Globus pallidus (tissue), 1 donor: ENCODE data around the gene SMYD3.

Experiments
- DNase-seq: peaks from one replicate; pipeline ENCODE4 v3.0.0-alpha.2; 2015; ENCODE audit warnings: low spot score

SMYD3 gene

DNA sequence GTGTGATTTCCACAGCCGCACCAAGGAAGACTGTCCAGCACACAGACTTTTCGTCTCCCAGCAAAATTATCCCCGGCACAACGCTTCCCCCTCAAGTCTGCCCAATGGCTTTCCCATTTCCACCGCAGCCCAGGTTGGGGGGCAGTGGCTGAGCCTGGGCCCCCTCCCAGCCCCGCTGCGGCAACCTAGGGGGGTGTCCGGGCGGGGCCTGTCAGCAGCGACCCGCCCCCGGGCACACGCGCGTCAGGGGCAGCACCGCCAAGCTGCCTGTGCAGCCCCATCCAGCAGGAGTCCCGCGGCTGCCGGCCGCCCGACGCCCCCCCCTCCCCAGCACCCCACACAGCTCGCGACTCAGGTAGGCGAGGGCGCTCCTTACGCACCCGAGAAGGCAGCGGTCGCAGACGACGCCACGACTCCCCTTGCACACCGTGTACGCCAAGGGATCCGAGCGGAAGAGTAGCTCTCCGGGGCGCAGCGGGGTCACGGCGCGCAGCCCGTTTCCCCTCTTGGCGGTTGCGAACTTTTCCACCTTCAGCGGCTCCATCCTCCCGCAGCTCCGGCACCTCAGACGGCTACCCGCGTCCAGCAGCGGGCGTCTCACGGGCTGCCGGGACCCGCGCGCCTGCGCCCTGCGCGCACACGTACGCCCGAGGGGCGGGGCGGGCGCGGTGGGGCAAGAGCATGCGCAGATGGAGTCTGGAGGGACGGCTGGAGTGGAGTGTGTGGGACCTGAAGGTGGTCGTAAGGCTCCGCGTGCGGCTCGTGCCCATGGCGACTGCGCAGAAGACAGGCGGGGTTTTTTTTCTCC lies at the start of gene SMYD3:
TSS of gene SMYD3 (minus strand) at position 606 of the 808 bp plus-strand sequence.
- peak; percentile 75 for DNase-seq

DNA sequence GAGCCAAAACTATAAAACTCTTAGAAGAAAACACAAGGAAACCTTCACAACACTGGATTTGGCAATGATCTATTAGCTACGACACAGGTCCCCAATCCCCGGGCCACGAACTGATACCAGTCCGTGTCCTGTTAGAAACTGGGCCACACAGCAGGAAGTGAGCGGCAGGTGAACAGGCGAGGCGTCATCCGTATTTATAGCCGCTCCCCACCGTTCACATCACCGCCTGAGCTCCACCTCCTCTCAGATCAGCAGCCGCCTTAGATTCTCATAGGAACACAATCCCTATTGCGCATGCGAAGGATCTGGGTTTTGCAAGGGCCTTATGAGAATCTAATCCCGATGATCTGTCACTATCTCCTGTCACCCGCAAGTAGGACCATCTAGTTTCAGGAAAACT lies 47.1 kb upstream of the SMYD3 start:
- no peak for DNase-seq

DNA sequence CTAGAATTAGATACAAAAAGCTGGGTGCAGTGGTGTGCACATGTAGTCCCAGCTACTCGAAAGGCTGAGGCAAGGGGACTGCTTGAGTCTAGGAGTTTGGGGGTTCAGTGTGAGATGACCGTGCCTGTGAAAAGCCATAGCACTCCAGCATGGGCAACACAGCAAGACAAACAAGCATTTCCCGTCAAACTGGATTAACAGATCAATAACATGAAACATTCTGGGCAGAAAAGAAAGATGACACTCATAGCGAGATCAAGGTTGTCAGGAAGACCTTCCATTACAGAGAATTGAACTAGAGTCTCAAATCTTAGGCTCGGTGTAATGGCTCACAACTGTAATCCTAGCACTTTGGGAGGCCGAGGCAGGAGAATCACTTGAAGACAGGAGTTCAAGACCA lies 45.0 kb upstream of the SMYD3 start:
- DNase-seq: no peak

DNA sequence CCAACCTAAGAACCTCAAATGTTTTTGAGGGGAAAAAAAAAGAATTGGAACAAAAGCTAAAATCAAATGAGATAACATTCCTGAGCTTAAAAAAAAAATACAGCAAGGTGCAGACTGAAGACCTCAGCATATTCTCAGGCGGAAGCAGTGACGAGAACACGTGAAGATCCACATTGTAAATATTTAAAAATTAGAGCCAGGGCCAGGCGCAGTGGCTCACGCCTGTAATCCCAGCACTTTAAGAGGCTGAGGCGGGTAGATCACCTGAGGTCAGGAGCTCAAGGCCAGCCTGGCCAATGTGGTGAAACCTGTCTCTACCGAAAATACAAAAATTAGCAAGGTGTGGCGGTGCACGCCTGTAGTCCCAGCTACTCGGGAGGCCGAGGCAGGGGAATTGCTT lies 43.3 kb upstream of the SMYD3 start:
- DNase-seq: no peak

DNA sequence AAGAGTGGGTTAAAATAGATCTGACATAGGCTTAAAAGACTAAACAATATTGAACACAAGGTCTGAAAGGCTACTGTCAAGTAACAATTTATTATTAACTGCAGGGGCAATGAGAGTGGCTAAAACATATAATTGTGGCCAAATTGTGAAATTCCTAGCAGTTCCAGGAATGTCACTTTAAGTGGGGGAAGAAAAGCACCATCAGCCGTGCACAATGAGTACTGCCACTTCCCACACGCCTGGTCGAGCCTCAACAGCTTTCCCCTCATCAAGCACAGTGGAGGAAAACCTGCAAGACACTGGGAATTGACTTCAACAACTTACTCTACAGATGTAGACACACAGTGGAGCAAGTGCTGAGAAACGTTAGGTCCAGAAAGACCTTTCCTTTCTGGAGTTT lies 42.6 kb upstream of the SMYD3 start:
- DNase-seq: no peak

DNA sequence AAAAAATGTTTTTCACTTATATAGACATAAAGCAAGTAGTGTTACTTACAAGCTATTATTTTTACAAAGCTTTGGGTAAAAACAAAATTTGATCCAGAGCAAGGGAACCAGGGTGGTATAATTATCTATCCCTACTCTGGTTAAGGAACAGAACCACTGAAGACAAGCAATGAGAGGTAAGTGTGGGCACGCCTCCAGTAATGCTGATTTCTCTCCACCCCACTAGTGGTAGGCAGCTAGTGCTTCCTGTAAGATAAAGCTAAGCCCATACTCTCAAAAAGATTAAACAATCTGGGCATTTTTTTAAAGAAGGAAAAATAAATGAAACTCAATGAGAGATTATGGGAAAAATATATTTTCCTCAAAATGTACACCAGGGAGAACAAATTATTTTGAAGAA lies 36.9 kb upstream of the SMYD3 start:
- DNase-seq: no peak

DNA sequence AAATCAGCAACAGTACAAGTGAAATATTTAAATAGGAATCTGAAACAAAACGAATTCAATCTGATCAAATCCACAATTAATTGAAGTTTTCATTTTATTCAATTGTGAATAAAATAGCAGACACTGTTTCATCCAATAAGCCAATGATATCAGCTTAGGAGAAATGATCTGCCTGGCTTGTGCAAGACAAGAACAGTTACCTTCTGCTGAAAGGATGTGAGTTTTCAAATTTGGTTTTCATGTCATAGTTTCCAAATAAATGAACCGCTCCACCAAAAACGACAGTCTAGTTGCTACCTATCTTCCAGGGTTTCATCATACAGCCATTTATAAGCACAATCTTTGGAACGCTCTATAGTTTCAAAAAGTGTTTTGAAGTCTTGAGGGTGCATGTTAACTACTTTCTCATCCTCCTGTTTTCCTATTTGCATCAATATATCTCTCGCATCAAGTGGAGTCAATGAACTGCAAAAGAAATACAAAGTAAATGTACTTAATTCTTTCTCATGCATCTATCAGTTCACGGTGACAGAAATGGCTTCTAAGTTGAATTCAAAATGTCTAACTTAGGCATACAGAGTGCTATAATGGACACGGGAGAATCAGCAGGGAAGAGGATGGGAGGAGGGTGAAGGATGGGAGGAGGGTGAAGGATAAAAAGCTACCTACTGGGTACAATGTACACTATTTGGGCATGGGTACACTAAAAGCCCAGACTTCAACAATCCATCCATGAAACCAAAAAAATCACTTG lies 33.8 kb upstream of the SMYD3 start:
- DNase-seq: no peak

DNA sequence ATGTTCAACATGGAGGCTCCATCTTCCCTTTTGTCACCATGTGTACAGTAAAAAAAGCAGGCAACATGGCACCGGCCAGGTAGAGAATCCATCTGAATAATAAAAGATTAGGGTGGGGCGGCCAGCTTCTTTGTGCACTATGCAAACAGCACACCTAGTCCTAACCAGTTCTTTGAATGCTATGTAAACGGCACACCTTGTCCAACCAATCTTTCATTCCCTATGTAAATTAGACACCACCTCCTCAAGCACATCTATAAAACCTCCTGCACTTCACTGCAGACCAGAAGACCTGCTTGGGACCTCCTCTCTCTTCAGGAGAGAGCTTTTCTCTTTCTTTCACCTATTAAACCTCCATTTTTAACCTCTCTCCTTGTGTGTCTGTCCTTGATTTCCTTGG lies 30.8 kb upstream of the SMYD3 start:
- no peak for DNase-seq

DNA sequence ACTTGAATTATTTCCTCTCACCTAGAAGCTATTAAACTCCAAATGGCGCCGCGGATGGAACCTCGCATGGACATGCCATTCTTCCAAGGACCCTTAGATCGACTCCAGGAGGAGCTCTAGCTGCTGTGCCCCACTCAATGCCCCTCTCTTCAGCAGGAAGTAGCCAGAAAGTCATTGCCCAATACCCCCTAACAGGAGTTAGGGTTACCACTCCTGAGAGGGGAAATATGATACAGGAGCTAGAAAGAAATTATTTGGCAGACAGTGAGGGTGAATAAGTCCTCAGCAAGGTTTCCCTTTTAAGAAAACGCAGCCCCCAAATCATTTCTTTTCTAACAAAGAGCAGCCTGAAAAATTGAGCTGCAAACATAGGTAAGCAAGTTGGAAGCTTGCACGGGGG lies 30.4 kb upstream of the SMYD3 start:
- DNase-seq: no peak

DNA sequence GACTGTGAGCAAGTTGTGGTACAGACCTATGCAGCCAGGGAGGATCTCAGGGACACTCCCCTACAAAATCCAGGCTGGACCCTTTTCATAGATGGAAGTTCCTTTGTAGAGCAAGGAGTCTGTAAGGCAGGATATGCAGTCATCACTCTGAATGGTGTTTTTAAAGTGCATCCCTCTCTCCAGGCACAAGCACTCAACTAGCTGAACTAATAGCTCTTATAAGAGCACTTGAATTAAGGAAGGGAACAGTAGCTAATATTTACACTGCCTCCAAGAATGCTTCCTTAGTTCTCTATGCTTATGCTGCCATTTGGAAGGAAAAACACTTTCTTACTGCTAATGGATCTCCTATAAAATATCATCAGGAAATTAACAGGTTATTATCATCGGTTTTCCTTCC lies 27.0 kb upstream of the SMYD3 start:
- no peak for DNase-seq

DNA sequence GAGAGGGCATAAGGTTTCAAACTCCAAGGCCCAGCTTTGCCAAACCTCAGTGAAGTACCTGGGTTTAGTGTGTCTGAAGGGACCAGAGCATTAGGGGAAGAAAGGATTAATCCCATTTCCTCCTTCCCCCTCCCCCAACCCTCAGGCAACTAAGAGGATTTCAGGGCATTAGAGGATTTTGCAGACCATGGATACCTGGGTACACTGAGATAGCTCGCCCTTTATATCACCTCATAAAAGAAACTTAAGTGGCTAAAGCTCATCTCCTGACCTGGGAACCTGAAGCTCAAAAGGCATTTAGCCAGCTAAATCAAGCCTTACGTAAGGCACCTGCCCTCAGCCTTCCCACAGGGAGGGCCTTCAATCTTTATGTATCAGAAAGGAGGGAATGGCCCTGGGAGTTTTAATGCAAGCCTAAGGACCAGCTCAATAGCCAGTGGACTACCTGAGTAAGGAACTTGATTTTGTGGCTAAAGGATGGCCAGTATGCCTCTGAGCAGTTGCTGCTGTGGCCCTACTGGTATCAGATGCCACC lies 26.4 kb upstream of the SMYD3 start:
- DNase-seq: no peak

DNA sequence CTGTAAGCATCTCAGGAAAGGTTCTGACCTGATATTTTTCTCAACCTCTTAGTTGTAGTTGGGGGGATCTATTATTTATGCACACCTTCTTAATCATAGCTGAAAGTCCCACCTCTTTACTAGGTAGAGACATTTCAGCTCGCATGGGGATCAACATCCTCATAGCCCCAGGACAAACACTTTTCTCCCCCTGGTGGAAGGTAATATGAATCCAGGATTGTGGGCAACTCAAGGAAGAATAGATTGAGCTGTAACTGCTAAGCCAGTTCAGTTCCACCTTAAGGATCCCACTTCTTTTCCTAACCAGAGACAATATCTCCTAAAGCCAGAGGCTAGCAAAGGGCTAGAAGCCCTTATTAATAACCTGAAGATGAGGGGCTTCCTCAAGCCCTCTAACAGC lies 25.4 kb upstream of the SMYD3 start:
- DNase-seq: no peak

DNA sequence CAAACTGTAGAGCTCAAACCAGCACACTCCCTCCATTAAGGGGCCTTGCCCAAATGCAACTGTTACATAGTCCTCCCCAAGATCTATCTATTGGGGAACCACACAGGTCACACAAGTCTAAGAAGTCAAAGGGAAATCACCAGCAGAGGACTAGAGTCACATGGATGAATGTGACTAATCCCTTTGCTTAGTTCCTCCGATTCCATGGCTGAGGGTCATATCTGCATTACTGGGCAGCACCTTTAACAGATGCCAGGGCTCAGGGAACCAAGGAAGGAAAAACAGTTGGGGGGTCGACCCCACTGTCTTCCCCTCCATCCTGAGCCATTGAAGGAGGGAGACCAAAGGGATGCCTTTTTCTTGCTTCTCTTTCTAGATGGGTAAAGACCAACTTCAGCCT lies 23.4 kb upstream of the SMYD3 start:
- no peak for DNase-seq

DNA sequence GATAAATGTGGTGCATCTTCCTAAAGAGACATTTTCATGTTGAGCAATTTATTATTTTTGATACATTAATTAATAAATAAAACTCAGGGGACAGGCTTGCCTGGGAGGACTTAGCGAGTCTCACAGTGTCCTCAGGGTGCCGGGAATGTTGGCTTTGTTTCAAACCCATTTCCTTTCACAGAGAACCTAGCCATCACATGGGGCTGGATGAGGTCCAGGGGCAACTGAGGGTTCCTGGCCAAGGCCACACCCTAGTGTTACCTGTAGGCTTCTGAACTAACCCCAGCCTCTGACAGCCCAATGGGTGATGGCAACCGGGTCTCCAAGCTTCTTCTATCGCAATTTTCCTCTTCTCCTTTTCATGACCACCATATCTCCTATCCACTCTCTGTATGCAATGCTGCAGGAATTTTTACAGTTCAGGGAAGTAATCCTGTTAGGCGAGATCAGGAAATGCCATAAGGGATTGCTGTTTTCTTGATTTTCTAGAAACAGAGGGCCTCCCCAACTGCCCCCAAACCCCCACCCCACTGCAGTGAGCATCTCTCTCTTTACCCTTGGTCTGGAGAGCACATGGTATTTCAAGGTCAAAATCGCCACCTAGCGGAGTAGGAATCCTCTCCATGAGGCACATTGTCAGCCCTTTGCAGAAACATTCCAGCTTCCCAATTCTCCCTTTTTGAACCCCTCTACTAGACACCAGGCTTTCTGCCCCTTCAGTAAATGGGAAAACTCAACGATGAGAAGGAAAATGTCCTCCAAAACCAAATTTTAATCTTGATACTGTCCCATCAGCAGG lies 22.1 kb upstream of the SMYD3 start:
- DNase-seq: no peak

DNA sequence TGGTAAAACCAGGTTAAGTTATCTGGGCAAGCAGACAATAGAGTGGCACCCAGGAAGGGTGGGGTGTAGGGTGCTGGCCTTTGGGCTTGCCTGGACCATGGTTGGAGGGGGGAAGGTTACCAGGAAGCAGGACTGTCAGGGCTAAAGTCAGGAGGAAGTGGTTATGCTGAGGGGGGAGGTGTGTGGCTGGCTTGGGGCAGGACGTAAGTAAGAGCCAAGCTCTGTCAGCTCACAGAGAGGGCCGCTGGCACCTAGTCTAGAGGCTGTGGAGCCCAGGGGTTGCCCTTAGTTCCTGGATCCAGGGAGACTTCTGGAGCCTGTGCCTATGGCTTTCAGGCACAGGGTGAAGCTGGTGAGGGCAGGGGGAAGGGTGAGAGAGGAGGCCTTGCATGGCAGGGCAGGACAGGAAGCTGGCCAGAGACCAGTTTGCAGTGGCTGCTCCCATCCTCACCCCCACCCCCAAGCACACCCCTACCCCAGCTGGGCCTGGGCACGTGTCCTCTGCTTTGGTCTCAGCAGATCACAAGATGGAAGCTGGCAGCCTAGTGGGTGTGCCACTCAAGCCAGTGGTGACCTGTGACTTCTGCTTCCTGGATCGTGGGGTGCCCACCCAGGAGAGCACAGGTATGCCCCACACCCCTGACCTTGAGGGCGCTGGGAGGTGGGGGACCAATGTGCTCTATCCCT lies 20.5 kb upstream of the SMYD3 start:
- no peak for DNase-seq

DNA sequence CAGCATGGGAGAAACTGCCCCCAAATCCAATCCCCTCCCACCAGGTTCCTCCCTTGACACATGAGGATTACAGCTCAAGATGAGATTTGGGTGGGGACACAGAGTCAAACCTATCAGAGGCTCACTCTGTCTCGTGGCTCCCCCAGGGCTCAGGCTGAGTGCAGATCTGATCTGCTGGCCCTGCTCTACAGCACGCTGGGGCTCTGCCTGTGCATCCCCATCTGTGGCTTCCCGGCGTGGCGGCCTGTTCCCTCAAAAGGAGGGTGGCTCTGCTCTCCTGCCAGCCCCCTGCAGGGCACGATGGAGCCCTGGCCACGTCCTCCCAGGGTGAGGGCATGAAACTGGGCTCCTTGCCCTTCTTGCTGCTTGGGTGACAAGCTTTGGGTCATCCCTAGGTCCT lies 19.8 kb upstream of the SMYD3 start:
- DNase-seq: no peak

DNA sequence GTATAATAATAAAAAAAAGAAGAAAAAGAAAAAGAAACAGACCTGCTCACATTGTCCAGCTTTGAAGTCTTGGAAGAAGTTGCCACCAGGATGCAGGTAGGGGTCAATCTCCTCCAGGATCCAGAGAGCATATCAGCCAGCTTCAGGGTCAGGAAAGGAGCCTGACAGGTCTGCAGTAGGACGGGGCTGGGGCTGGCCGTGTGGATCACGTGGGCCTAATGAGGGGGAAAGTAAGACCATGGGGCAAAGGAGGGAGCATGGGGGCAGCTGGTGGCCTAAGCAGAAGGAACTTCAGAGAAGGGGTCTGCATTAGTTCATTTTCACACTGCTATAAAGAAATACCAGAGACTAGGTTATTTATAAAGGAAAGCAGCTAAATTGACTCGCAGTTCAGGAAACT lies 19.3 kb upstream of the SMYD3 start:
- no peak for DNase-seq

DNA sequence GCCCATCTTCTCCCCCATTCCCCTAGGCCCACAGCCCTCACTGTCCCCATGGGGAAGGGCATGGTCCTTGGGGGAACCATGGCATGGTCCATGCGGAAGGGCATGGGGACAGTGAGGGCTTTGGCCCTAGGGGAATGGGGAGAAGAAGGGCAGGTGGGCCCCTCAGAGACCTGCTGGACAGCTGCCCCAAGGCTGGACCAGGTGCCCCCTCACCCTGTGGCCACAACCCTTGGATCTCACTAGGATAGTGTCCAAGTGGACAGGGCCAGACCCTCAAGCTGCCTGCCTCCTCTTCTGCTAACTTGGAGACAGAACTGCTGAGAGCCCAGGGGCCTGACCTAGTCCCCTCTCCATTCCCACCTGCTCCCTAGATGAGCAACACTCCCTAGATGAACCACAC lies 12.4 kb upstream of the SMYD3 start:
- no peak for DNase-seq

DNA sequence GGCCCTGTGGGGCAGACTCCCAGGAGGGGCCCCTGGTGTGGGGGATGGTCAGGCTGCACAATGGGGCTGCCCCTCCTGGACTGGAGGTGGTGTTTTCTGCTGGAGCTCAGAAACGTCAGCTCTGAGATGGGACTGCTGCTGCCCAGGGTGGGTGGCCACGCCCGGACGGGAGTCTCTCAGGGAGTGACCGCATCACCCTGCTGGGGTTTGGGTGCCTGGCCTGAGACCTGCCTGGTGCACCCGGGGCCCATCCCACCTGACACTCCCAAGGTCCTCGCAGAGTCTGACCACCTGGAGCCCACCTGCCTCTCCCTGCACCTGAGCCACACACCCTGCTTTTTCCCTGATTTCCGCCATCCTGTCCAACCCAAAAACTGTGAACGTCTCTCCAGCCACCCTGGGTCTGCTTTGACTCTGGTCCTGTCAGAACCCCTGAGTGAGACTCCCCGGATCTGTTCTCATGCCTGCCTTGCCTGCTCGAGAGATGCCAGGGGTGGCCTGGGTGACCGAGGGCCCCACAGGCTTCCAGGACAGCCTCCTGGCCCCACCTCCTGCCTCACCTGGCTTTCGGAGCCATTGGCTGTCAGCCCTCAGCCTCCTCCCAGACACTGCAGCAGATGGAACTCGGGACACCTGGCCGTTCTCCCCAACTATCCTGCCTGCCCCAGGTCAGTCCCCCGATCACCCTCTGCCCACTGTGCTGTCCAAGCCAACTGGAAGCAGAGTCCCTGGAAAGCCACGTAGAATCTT lies 11.6 kb upstream of the SMYD3 start:
- no peak for DNase-seq

DNA sequence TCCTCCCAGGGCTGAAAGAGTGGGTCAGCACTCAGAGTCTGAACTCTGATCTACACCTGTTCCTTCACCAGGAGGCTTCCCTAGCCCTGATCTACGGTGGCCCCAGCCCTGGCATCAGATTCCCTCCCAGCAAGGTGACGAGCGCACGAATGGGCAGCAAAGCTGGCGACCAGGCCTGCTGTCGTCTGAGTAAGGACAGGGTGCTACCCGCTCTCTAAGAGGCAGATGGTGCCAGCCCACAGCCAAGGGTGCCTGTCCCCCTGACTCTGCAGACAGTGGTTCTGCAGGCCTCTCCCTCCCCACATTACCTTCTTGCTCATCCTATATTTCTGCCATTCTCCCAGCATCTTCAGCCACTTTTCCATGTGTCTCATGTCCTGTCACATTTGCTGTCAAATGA lies 10.3 kb upstream of the SMYD3 start:
- no peak for DNase-seq

DNA sequence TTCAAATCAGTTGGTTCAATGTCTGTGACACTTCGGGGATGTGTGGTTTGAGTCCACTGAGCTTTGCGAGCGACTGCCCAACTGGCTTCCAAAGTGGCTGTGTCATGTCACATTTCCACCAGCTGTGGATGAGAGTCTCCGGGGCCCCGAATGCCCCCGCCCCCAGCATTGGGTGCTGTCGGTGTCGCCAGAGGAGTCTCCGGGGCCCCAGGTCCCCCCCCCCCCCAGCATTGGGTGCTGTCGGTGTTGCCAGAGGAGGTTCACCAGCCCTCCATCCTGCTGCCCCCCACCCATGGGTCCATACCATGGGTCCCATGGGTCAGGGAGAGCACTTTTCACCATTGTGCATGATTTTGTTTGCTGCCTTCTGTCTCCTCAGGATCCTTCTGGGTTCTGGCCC lies 9.0 kb upstream of the SMYD3 start:
- no peak for DNase-seq
